T-helper 1 cell treated with Interleukin-12 subunit alpha and Interleukin-12 subunit beta and Interleukin-4 antibody, amounts not matched to agents 30 μg/mL and 1 μg/mL, for 36 hours (primary cell): ENCODE results near the gene PDE6A.

ENCODE experiments used
- H3K27ac Mint-ChIP-seq: one replicate; pipeline ENCODE4 v1.8.0; 2021; ENCODE audit warnings: mild to moderate bottlenecking, mixed read lengths
- H3K27me3 Mint-ChIP-seq: one replicate; pipeline ENCODE4 v1.8.0; 2021; ENCODE audit warnings: low read depth, mixed read lengths
- H3K36me3 Mint-ChIP-seq: one replicate; pipeline ENCODE4 v1.8.0; 2021; ENCODE audit warnings: low read depth, mixed read lengths
- H3K4me1 Mint-ChIP-seq: one replicate; pipeline ENCODE4 v1.8.0; 2021; ENCODE audit warnings: low read depth, mixed read lengths
- H3K4me3 Mint-ChIP-seq: one replicate; pipeline ENCODE4 v1.8.0; 2021; ENCODE audit warnings: mild to moderate bottlenecking, moderate library complexity, mixed read lengths
- H3K9me3 Mint-ChIP-seq: one replicate; pipeline ENCODE4 v1.8.0; 2021; ENCODE audit warnings: mixed read lengths

PDE6A gene

DNA sequence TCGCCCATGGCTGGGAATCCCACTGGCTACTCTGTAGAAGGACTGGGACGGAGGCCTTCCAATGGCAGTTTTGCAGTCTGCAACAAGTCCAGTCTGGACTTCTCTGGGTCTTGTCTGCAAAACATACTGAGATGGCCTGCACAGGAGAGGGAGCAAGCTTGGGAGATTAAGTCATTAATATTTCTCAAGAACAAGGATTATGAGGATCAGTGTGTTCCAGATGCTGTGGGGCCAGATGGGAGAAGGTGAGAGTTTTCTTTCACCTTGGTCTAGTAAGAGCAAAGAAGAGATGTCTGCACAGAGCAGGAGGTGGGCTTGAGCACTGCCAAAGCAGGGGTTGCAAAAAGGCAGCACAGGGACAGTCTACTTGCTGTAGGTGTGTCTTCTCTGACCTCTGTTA, at the start of gene PDE6A:
Gene PDE6A, minus strand, starts transcription at position 128 of the 400 bp plus-strand sequence. Its CDS starts 120 bp downstream, at position 8.
- Mint-ChIP-seq H3K27ac (no peak within 1 kb of the TSS), H3K36me3 (no peaks in the 10 kb centered on the region), H3K27me3 (peaks cover 4% of the 10 kb centered on the region), H3K4me1 (peaks cover 4% of the 10 kb centered on the region), H3K4me3 (no peak within 1 kb of the TSS), H3K9me3 (no peaks in the 10 kb centered on the region)

DNA sequence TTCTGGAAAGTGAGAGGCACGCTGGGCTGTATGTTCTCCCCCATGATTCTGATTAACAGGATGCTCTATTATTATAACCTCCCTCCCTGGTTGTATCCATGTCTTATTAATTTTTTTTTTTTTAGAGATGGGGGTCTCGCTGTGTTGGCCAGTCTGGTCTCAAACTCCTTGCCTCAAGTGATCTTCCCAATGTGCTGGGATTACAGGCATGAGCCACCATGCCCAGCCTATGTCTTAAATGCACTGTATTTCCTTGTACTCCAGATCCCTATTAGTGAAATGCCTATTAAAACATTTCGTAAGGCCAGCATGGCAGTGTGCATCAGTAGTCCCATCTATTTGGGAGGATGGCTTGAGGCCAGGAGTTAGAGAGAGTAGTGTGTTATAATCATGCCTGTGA, 48.9 kb upstream of the PDE6A start:
- no peak overlapping the region for H3K4me3 Mint-ChIP-seq
- no peak overlapping the region for H3K27ac Mint-ChIP-seq
- H3K9me3 Mint-ChIP-seq: no peaks in the 10 kb centered on the region
- H3K4me1 Mint-ChIP-seq: peaks cover 2% of the 10 kb centered on the region
- no peaks in the 10 kb centered on the region for H3K27me3 Mint-ChIP-seq
- H3K36me3 Mint-ChIP-seq: no peaks in the 10 kb centered on the region

DNA sequence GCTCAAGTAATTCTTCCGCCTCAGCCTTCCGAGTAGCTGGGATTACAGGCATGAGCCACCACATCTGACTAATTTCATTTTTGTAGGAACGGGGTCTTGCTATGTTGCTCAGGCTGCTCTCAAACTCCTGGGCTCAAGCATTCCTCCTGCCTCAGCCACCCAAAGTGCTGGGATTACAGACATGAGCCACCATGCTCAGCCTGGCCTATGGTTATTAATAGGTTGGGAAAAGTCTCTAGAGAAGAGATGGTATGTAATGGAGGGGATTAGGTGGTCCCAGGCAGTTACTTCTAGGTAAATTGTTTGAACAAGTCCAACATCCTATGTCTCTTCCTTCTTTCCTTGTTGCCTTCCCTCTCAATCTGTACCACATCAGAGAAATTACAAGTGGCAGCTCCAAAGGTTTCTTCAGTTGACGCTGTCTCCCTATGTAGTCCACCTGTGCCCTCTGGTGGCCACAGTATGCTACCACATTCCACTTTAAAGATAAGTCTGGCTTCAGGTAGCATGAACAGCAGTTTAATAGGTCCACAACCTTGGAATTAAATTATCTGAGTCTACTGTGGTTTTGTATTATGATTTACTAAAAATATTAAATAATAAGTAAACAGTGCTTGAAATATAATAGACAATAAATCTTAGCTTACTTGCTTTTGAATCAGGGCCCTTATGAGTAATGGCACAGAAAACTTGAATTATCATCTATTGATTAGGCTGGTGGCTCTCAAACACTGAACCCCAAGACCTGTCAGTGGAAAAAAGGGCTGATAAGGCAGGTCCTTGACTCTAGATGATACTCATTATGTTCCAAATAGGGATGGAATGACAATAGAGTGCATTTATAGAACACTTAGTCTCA, 46.2 kb upstream of the PDE6A start:
- no peaks in the 10 kb centered on the region for H3K36me3 Mint-ChIP-seq
- no peaks in the 10 kb centered on the region for H3K27me3 Mint-ChIP-seq
- no peak overlapping the region for H3K4me3 Mint-ChIP-seq
- H3K27ac Mint-ChIP-seq: no peak overlapping the region
- H3K4me1 Mint-ChIP-seq: peaks cover 2% of the 10 kb centered on the region
- no peaks in the 10 kb centered on the region for H3K9me3 Mint-ChIP-seq

DNA sequence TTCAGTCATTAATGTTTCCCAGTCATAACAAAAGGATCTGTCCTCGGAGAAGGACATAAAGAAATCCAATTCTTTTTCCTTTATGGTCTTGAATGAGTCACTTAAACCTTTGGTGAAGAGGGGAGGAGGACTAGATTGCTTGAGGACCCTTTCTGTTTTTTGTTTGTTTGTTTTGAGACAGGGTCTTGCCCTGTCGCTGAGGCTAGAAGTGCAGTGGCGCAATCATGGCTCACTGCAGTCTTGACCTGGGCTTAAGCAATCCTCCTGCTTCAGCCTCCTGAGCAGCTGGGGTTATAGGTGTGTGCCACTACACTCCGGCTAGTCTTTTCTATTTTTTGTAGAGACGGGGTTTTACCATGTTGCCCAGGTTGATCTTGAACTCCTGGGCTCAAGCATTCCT, 43.5 kb upstream of the PDE6A start:
- H3K27me3 Mint-ChIP-seq: no peaks in the 10 kb centered on the region
- no peaks in the 10 kb centered on the region for H3K36me3 Mint-ChIP-seq
- peaks cover 2% of the 10 kb centered on the region for H3K4me1 Mint-ChIP-seq
- no peaks in the 10 kb centered on the region for H3K9me3 Mint-ChIP-seq
- H3K4me3 Mint-ChIP-seq: no peak overlapping the region
- H3K27ac Mint-ChIP-seq: no peak overlapping the region

DNA sequence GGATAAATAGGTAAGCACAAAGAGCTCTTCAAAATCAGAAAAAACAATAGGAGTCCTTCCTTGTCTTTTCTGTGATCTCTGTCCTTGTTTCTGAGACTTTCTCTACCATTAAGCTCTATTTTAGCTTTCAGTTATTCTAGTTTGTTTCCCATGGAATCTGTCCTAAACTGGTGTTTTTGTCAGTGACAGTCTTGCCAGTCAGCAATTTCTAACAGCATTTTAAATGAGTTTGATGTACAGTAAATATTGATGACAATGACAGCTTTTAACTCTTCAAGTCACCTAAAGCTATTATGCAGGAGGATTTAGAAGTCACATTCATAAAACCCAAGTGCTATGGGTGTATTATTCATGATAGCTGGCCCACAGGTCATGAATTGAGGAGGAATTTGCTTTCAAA, 37.9 kb upstream of the PDE6A start:
- peaks cover 17% of the 10 kb centered on the region for H3K36me3 Mint-ChIP-seq
- H3K27me3 Mint-ChIP-seq: no peaks in the 10 kb centered on the region
- no peak overlapping the region for H3K4me3 Mint-ChIP-seq
- H3K27ac Mint-ChIP-seq: no peak overlapping the region
- H3K9me3 Mint-ChIP-seq: no peaks in the 10 kb centered on the region
- H3K4me1 Mint-ChIP-seq: no peaks in the 10 kb centered on the region

DNA sequence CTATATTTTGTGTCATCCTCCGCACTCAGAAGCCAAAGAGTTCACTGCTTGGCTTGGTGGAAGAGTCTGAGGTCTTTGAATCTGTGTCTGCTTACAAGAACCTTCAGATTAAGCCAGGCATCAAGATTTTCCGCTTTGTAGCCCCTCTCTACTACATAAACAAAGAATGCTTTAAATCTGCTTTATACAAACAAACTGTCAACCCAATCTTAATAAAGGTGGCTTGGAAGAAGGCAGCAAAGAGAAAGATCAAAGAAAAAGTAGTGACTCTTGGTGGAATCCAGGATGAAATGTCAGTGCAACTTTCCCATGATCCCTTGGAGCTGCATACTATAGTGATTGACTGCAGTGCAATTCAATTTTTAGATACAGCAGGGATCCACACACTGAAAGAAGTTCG, 36.6 kb upstream of the PDE6A start:
- no peaks in the 10 kb centered on the region for H3K27me3 Mint-ChIP-seq
- H3K9me3 Mint-ChIP-seq: no peaks in the 10 kb centered on the region
- H3K36me3 Mint-ChIP-seq: peaks cover 18% of the 10 kb centered on the region
- no peak overlapping the region for H3K4me3 Mint-ChIP-seq
- H3K27ac Mint-ChIP-seq: no peak overlapping the region
- H3K4me1 Mint-ChIP-seq: no peaks in the 10 kb centered on the region

DNA sequence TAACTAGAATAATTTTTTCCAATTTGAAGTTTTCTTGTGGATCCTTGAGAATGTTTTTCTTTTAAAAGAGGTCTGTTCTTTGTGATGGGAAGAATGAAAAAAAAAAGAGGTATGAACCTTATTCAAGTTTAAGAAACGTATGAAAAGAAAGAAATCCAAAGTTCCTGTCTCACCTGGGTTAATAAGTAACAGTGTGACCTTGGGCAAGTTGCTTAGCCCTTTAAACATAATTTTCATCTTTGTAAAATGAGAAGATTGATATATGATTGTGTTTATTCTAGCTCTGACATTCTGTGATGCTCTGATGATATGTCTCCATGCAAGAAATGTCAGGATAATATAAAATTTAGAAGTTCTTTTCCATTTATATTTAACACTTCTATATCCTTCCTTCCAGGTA, 35.3 kb upstream of the PDE6A start:
- no peak overlapping the region for H3K27ac Mint-ChIP-seq
- H3K27me3 Mint-ChIP-seq: no peaks in the 10 kb centered on the region
- no peaks in the 10 kb centered on the region for H3K4me1 Mint-ChIP-seq
- H3K4me3 Mint-ChIP-seq: no peak overlapping the region
- no peaks in the 10 kb centered on the region for H3K9me3 Mint-ChIP-seq
- H3K36me3 Mint-ChIP-seq: peaks cover 18% of the 10 kb centered on the region

DNA sequence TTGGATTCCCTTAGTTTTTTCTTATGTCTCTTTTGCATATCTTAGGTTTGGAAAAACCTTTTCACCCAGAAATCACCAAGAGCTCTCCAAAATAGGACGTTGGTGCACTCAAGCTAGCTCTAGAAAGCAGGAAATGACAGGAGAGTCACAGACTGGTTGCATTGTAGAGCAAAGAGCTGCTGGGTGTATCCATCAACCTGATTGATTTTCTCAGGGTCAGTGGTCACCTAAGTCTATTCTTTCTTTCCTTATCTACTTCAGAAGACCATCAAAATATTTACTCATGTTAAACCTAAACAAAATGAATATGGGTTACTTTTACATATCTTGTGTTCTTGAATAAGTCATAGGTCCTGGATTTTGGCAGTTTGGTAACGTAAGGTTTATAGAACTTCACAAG, 30.8 kb upstream of the PDE6A start:
- H3K36me3 Mint-ChIP-seq: peaks cover 6% of the 10 kb centered on the region
- H3K4me3 Mint-ChIP-seq: no peak overlapping the region
- H3K4me1 Mint-ChIP-seq: no peaks in the 10 kb centered on the region
- no peak overlapping the region for H3K27ac Mint-ChIP-seq
- H3K27me3 Mint-ChIP-seq: no peaks in the 10 kb centered on the region
- H3K9me3 Mint-ChIP-seq: no peaks in the 10 kb centered on the region

DNA sequence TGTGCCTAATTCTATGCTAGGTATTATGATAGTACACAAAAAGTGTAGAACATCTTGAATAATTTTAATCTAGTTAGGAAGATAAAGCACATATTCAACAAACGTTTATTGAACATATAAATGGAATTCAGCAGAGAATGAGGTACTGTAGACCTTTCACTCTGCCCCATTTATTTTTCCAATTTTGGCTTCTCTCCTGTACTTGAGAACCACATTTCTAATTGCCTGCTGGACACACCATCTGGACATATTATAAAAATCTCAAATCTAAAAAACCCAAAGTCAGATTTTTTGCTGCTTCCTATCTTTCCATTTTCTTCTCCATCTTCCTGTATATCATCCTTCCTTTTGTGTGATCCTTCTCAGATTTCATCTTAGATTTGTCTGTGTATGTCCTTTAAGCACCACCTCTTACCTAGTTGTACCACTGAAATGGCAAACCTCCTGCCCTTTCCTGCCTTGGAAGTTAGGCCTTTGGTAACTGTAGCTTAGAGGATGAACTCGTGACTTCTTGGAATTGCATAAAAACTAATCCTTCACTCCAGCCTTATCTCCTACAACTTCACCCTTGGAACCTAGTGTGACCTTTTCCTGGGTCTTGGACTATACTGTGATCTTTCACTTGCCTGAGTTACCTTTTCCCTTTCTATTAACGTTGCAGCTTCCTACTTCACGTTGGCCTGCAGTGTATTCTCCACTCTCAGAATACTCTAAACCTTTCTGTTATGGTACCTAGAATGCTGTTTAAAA, 24.8 kb upstream of the PDE6A start:
- Mint-ChIP-seq H3K36me3 (peaks cover 6% of the 10 kb centered on the region), H3K9me3 (no peaks in the 10 kb centered on the region), H3K4me3 (no peak overlapping the region), H3K27me3 (no peaks in the 10 kb centered on the region), H3K4me1 (no peaks in the 10 kb centered on the region), H3K27ac (no peak overlapping the region)

DNA sequence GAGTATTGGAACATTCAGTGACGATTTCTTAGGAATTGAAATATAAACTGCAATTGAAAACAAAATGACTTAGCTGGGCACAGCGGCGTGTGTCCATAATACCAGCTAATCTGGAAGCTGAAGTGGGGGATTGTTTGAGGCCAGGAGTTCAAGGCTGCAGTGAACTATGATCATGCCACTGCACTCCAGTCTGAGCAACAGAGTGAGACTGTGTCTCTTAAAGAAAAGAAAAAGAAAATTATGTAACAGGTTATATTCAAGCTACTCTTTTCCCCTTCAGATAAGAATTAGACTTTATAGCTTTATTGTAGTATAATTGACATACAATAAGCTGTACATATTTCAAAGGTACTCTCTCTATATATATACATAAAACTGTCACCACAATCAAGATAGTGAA, 22.4 kb upstream of the PDE6A start:
- no peak overlapping the region for H3K4me3 Mint-ChIP-seq
- H3K4me1 Mint-ChIP-seq: peaks cover 9% of the 10 kb centered on the region
- no peak overlapping the region for H3K27ac Mint-ChIP-seq
- H3K36me3 Mint-ChIP-seq: peaks cover 8% of the 10 kb centered on the region
- H3K9me3 Mint-ChIP-seq: no peaks in the 10 kb centered on the region
- no peaks in the 10 kb centered on the region for H3K27me3 Mint-ChIP-seq

DNA sequence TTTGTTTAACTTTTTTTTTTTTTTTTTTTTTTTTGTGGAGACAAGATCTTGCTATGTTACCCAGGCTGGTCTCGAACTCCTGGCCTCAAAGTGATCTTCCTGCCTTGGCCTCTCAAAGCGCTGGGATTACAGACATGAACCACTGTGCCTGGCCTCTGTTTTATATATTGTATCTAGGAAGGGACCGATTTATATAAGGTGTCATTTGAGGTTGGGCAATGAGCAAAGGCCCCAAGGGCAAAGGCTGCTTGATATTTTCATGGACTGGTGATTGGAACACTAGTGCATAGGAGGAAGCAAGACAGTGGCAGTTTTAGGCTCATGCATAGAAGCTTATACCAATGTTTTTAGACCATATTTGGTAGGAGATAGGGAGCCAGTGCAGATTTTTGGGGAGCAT, 19.1 kb upstream of the PDE6A start:
- Mint-ChIP-seq H3K27me3 (no peaks in the 10 kb centered on the region), H3K36me3 (peaks cover 3% of the 10 kb centered on the region), H3K4me1 (peaks cover 27% of the 10 kb centered on the region)

DNA sequence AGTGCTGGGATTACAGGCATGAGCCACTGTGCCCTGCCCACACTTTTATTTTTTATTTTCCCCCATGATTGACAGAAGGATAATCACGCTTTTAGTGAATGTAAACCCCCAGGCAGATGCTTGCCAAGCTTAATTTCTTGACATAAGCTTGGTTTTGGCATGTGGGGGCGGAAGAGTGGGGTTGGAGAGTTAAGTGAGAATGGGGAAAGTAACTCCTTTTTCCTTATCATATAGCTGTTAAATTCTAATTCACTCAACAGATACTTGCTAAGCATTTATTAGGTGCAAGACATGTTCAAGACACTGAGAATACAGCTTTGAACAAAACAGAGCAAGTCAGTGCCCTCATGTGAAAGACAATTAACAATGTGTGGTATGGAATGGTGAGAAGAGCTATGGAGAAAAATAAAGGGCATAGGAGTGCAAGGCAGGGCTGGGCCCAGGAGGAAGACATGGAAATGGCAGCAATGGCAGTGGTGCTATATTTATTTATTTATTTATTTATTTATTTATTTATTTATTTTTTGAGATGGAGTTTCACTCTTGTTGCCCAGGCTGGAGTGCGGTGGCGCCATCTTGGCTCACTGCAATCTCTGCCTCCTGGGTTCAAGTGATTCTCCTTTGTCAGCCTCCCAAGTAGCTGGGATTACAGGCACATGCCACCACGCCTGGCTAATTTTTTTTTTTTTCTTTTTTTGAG, 18.2 kb upstream of the PDE6A start:
- no peaks in the 10 kb centered on the region for H3K27me3 Mint-ChIP-seq
- no peaks in the 10 kb centered on the region for H3K9me3 Mint-ChIP-seq
- H3K27ac Mint-ChIP-seq: no peak overlapping the region
- peaks cover 3% of the 10 kb centered on the region for H3K36me3 Mint-ChIP-seq
- peaks cover 27% of the 10 kb centered on the region for H3K4me1 Mint-ChIP-seq
- H3K4me3 Mint-ChIP-seq: no peak overlapping the region

More for the DNA sequence above, 19.1 kb upstream of the PDE6A start:
- Mint-ChIP-seq H3K9me3 (no peaks in the 10 kb centered on the region), H3K4me3 (no peak overlapping the region), H3K27ac (no peak overlapping the region)

DNA sequence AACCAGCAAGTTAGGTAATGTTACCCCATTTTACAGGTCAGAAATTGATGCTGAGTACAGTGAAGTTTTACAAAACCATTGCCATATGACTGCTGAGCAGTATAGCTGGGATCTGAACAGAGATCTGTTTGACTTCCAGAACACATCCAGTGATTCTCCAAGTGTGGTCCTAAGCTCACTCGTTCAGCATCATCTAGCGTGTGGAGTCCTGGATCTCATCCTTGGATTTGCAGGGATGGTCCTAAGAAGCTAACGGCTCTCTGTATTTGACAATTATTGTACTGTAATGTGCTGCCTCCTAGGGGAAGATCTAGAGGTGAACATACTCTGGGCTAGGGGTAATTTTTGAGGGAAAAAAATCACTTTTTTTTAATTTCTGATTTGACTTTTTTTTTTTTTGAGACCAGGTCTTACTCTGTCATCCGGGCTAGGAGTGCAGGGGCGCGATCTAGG, 17.4 kb upstream of the PDE6A start:
- Mint-ChIP-seq H3K36me3 (peaks cover 3% of the 10 kb centered on the region), H3K27me3 (no peaks in the 10 kb centered on the region), H3K27ac (no peak overlapping the region)

DNA sequence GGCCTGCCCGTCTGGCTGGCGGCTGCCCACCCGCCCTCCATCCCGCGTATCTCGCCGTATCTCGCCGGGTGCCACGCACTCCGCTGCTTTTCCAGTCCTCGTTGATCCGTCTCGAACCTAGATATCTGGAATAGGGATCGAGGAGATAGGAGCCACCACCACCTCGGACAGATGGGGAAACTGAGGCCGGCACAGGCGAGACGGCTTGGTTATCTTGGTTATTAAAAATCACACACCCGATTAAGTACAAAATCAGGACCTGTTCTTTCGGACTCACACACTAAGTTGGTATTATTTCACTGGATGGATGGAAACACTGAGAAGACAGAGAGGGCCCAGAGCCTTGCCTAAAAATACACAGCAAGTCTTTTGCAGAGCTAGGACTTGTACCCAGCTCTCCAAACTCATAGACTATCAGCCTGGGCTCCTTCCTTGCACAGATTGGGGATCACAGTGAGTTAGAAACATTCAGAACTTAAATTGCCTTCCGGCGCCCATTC, 16.6 kb upstream of the PDE6A start:
- Mint-ChIP-seq H3K27ac (peak overlapping the region; percentile 53), H3K36me3 (peaks cover 3% of the 10 kb centered on the region), H3K27me3 (no peaks in the 10 kb centered on the region), H3K4me3 (peak overlapping the region; percentile 84), H3K4me1 (peaks cover 27% of the 10 kb centered on the region), H3K9me3 (no peaks in the 10 kb centered on the region)

More for the DNA sequence above, 17.4 kb upstream of the PDE6A start:
- Mint-ChIP-seq H3K4me1 (peaks cover 27% of the 10 kb centered on the region), H3K9me3 (no peaks in the 10 kb centered on the region), H3K4me3 (peak overlapping the region; percentile 84)
